ENCODE measurements around the gene DHX35. TPM values are rescaled to one million over a fixed set of nuclear protein-coding genes. Genes with fewer than 3 reads are reported as not detected.

Gene DHX35
- total and polyA plus RNA-seq, 2 donors = 7.1 to 9.5 TPM

GRCh38 chr20:38997622-38998021 is 35.5 kb downstream of the DHX35 start:
- Histone ChIP-seq H3K27me3 (ENCODE audit: control insufficient read depth in 2 of 2, insufficient read depth in 1 of 2, low read length in 1 of 2) (no peaks in the 10 kb centered on the region), H3K4me3 (ENCODE audit: low read length in 2 of 2) (no peak overlapping the region), H3K27ac (ENCODE audit: low read depth in 1 of 2, low read length in 1 of 2) (no peak overlapping the region), H3K9me3 (ENCODE audit: control insufficient read depth in 2 of 2, insufficient read depth in 1 of 2, low read length in 1 of 2) (no peaks in the 10 kb centered on the region), H3K36me3 (ENCODE audit: control insufficient read depth in 2 of 2, insufficient read depth in 2 of 2, low read length in 1 of 2) (peaks cover 18 to 24% of the 10 kb centered on the region in 2 donors), H3K4me1 (ENCODE audit: control insufficient read depth in 2 of 2, insufficient read depth in 2 of 2, low read length in 2 of 2) (no peaks in the 10 kb centered on the region)
- peak in 2 of 9 donors; percentile 4 to 16 for DNase-seq (ENCODE audit: low read depth in 6 of 9, low spot score in 9 of 9)
- WGBS = 88% methylated on average over 8 of the region's 8 CpGs

- 97% methylated on average over 3 of the region's 3 CpGs for WGBS
- Histone ChIP-seq H3K36me3 (ENCODE audit: control insufficient read depth in 2 of 2, insufficient read depth in 2 of 2, low read length in 1 of 2) (peaks cover 27 to 32% of the 10 kb centered on the region in 2 donors), H3K27ac (ENCODE audit: low read depth in 1 of 2, low read length in 1 of 2) (no peak overlapping the region), H3K9me3 (ENCODE audit: control insufficient read depth in 2 of 2, insufficient read depth in 1 of 2, low read length in 1 of 2) (no peaks in the 10 kb centered on the region), H3K4me1 (ENCODE audit: control insufficient read depth in 2 of 2, insufficient read depth in 2 of 2, low read length in 2 of 2) (no peaks in the 10 kb centered on the region), H3K4me3 (ENCODE audit: low read length in 2 of 2) (no peak overlapping the region), H3K27me3 (ENCODE audit: control insufficient read depth in 2 of 2, insufficient read depth in 1 of 2, low read length in 1 of 2) (no peaks in the 10 kb centered on the region)
- DNase-seq (ENCODE audit: low read depth in 6 of 9, low spot score in 9 of 9) = no peak
Measured at GRCh38 chr20:38999217-38999616, 37.1 kb downstream of the DHX35 start.

- DNase-seq (ENCODE audit: low read depth in 6 of 9, low spot score in 9 of 9) = no peak
- H3K9me3 ChIP-seq (ENCODE audit: control insufficient read depth in 2 of 2, insufficient read depth in 1 of 2, low read length in 1 of 2) = no peaks in the 10 kb centered on the region
- peaks cover 31 to 39% of the 10 kb centered on the region in 2 donors for H3K36me3 ChIP-seq (ENCODE audit: control insufficient read depth in 2 of 2, insufficient read depth in 2 of 2, low read length in 1 of 2)
- H3K27me3 ChIP-seq (ENCODE audit: control insufficient read depth in 2 of 2, insufficient read depth in 1 of 2, low read length in 1 of 2) = no peaks in the 10 kb centered on the region
- no peak overlapping the region for H3K27ac ChIP-seq (ENCODE audit: low read depth in 1 of 2, low read length in 1 of 2)
- no peaks in the 10 kb centered on the region for H3K4me1 ChIP-seq (ENCODE audit: control insufficient read depth in 2 of 2, insufficient read depth in 2 of 2, low read length in 2 of 2)
- WGBS = 98% methylated on average over 6 of the region's 6 CpGs
- H3K4me3 ChIP-seq (ENCODE audit: low read length in 2 of 2) = no peak overlapping the region
Measured at GRCh38 chr20:38999965-39000910, 38.1 kb downstream of the DHX35 start.

GRCh38 chr20:39004508-39004907 is 42.4 kb downstream of the DHX35 start:
- Histone ChIP-seq H3K27ac (ENCODE audit: low read depth in 1 of 2, low read length in 1 of 2) (no peak overlapping the region), H3K4me3 (ENCODE audit: low read length in 2 of 2) (no peak overlapping the region), H3K9me3 (ENCODE audit: control insufficient read depth in 2 of 2, insufficient read depth in 1 of 2, low read length in 1 of 2) (no peaks in the 10 kb centered on the region), H3K36me3 (ENCODE audit: control insufficient read depth in 2 of 2, insufficient read depth in 2 of 2, low read length in 1 of 2) (peaks cover 31 to 34% of the 10 kb centered on the region in 2 donors), H3K4me1 (ENCODE audit: control insufficient read depth in 2 of 2, insufficient read depth in 2 of 2, low read length in 2 of 2) (peaks cover 0 to 7% of the 10 kb centered on the region in 2 donors), H3K27me3 (ENCODE audit: control insufficient read depth in 2 of 2, insufficient read depth in 1 of 2, low read length in 1 of 2) (no peaks in the 10 kb centered on the region)
- no peak for DNase-seq (ENCODE audit: low read depth in 6 of 9, low spot score in 9 of 9)
- 49% methylated on average over 1 of the region's 1 CpG for WGBS

- 97% methylated on average over 1 of the region's 1 CpG for WGBS
- no peaks in the 10 kb centered on the region for H3K27me3 ChIP-seq (ENCODE audit: control insufficient read depth in 2 of 2, insufficient read depth in 1 of 2, low read length in 1 of 2)
- no peak overlapping the region for H3K27ac ChIP-seq (ENCODE audit: low read depth in 1 of 2, low read length in 1 of 2)
- H3K4me1 ChIP-seq (ENCODE audit: control insufficient read depth in 2 of 2, insufficient read depth in 2 of 2, low read length in 2 of 2) = peaks cover 0 to 7% of the 10 kb centered on the region in 2 donors
- H3K36me3 ChIP-seq (ENCODE audit: control insufficient read depth in 2 of 2, insufficient read depth in 2 of 2, low read length in 1 of 2) = peaks cover 21 to 28% of the 10 kb centered on the region in 2 donors
- H3K4me3 ChIP-seq (ENCODE audit: low read length in 2 of 2) = no peak overlapping the region
- DNase-seq (ENCODE audit: low read depth in 6 of 9, low spot score in 9 of 9) = no peak
- H3K9me3 ChIP-seq (ENCODE audit: control insufficient read depth in 2 of 2, insufficient read depth in 1 of 2, low read length in 1 of 2) = no peaks in the 10 kb centered on the region
Measured at GRCh38 chr20:39009348-39009747, 47.2 kb downstream of the DHX35 start.

- DNase-seq (ENCODE audit: low read depth in 6 of 9, low spot score in 9 of 9) = no peak
- Histone ChIP-seq H3K27ac (ENCODE audit: low read depth in 1 of 2, low read length in 1 of 2) (no peak overlapping the region), H3K4me1 (ENCODE audit: control insufficient read depth in 2 of 2, insufficient read depth in 2 of 2, low read length in 2 of 2) (peaks cover 0 to 7% of the 10 kb centered on the region in 2 donors), H3K27me3 (ENCODE audit: control insufficient read depth in 2 of 2, insufficient read depth in 1 of 2, low read length in 1 of 2) (no peaks in the 10 kb centered on the region), H3K36me3 (ENCODE audit: control insufficient read depth in 2 of 2, insufficient read depth in 2 of 2, low read length in 1 of 2) (peaks cover 15 to 28% of the 10 kb centered on the region in 2 donors), H3K4me3 (ENCODE audit: low read length in 2 of 2) (no peak overlapping the region), H3K9me3 (ENCODE audit: control insufficient read depth in 2 of 2, insufficient read depth in 1 of 2, low read length in 1 of 2) (no peaks in the 10 kb centered on the region)
- WGBS = 93% methylated on average over 1 of the region's 1 CpG
Measured at GRCh38 chr20:39010496-39010895, 48.4 kb downstream of the DHX35 start.

- Histone ChIP-seq H3K36me3 (ENCODE audit: control insufficient read depth in 2 of 2, insufficient read depth in 2 of 2, low read length in 1 of 2) (peaks cover 15 to 27% of the 10 kb centered on the region in 2 donors), H3K27ac (ENCODE audit: low read depth in 1 of 2, low read length in 1 of 2) (no peak overlapping the region), H3K9me3 (ENCODE audit: control insufficient read depth in 2 of 2, insufficient read depth in 1 of 2, low read length in 1 of 2) (no peaks in the 10 kb centered on the region), H3K27me3 (ENCODE audit: control insufficient read depth in 2 of 2, insufficient read depth in 1 of 2, low read length in 1 of 2) (no peaks in the 10 kb centered on the region), H3K4me1 (ENCODE audit: control insufficient read depth in 2 of 2, insufficient read depth in 2 of 2, low read length in 2 of 2) (peaks cover 0 to 3% of the 10 kb centered on the region in 2 donors), H3K4me3 (ENCODE audit: low read length in 2 of 2) (no peak overlapping the region)
- DNase-seq (ENCODE audit: low read depth in 6 of 9, low spot score in 9 of 9) = no peak
- WGBS = 97% methylated on average over 2 of the region's 2 CpGs
Measured at GRCh38 chr20:39013662-39014109, 51.5 kb downstream of the DHX35 start.

- Histone ChIP-seq H3K27me3 (ENCODE audit: control insufficient read depth in 2 of 2, insufficient read depth in 1 of 2, low read length in 1 of 2) (no peaks in the 10 kb centered on the region), H3K4me3 (ENCODE audit: low read length in 2 of 2) (no peak overlapping the region), H3K36me3 (ENCODE audit: control insufficient read depth in 2 of 2, insufficient read depth in 2 of 2, low read length in 1 of 2) (peaks cover 15% of the 10 kb centered on the region in 2 donors), H3K4me1 (ENCODE audit: control insufficient read depth in 2 of 2, insufficient read depth in 2 of 2, low read length in 2 of 2) (no peaks in the 10 kb centered on the region), H3K27ac (ENCODE audit: low read depth in 1 of 2, low read length in 1 of 2) (no peak overlapping the region), H3K9me3 (ENCODE audit: control insufficient read depth in 2 of 2, insufficient read depth in 1 of 2, low read length in 1 of 2) (no peaks in the 10 kb centered on the region)
- no peak for DNase-seq (ENCODE audit: low read depth in 6 of 9, low spot score in 9 of 9)
- 98% methylated on average over 3 of the region's 3 CpGs for WGBS
Measured at GRCh38 chr20:39016041-39016440, 53.9 kb downstream of the DHX35 start.

- WGBS = 97% methylated on average over 2 of the region's 2 CpGs
- no peak for DNase-seq (ENCODE audit: low read depth in 6 of 9, low spot score in 9 of 9)
- Histone ChIP-seq H3K36me3 (ENCODE audit: control insufficient read depth in 2 of 2, insufficient read depth in 2 of 2, low read length in 1 of 2) (peaks cover 15 to 16% of the 10 kb centered on the region in 2 donors), H3K27me3 (ENCODE audit: control insufficient read depth in 2 of 2, insufficient read depth in 1 of 2, low read length in 1 of 2) (no peaks in the 10 kb centered on the region), H3K4me3 (ENCODE audit: low read length in 2 of 2) (no peak overlapping the region), H3K4me1 (ENCODE audit: control insufficient read depth in 2 of 2, insufficient read depth in 2 of 2, low read length in 2 of 2) (no peaks in the 10 kb centered on the region), H3K9me3 (ENCODE audit: control insufficient read depth in 2 of 2, insufficient read depth in 1 of 2, low read length in 1 of 2) (no peaks in the 10 kb centered on the region), H3K27ac (ENCODE audit: low read depth in 1 of 2, low read length in 1 of 2) (no peak overlapping the region)
Measured at GRCh38 chr20:39016506-39016905, 54.4 kb downstream of the DHX35 start.
